Endodermal cell (in vitro differentiated cells): ENCODE measurements around the gene ZNF217. TPM values are rescaled to one million over a fixed set of nuclear protein-coding genes. Genes with fewer than 3 reads are reported as not detected.
A peak's percentile ranks its signal among the peaks of the same experiment; 100 is the strongest.
"Not testable (repeated sequence)": the region's sequence is repeated elsewhere in the genome, so short reads cannot be mapped to it uniquely, and the experiment has no call there.

Experiments
- DNase-seq: peaks from one replicate; pipeline ENCODE4 v3.0.0-alpha.2; 2017
- H3K27ac ChIP-seq: 2 replicates; pipeline ENCODE4 v1.5.1; 2013; ENCODE audit warnings: mild to moderate bottlenecking, low read depth, low read length, moderate library complexity
- H3K27me3 ChIP-seq: 2 replicates; pipeline ENCODE4 v1.6.1; 2013; ENCODE audit warnings: mild to moderate bottlenecking, low read length, moderate library complexity; ENCODE audit not compliant: insufficient read depth, control insufficient read depth, poor library complexity, severe bottlenecking
- H3K36me3 ChIP-seq: 2 replicates; pipeline ENCODE4 v1.7.0; 2013; ENCODE audit warnings: mild to moderate bottlenecking, low read length, moderate library complexity; ENCODE audit not compliant: control insufficient read depth, insufficient read depth
- H3K4me1 ChIP-seq: one replicate; pipeline ENCODE4 v1.7.0; 2013; ENCODE audit warnings: low read length; ENCODE audit not compliant: control insufficient read depth, insufficient read depth
- H3K4me3 ChIP-seq: 2 replicates; pipeline ENCODE4 v1.5.1; 2013; ENCODE audit warnings: mild to moderate bottlenecking, low read length, moderate library complexity
- H3K9ac ChIP-seq: 2 replicates; pipeline ENCODE4 v1.6.1; 2013; ENCODE audit warnings: mild to moderate bottlenecking, low read length, moderate library complexity; ENCODE audit not compliant: poor library complexity, severe bottlenecking; ENCODE audit errors: extremely low read depth
- H3K9me3 ChIP-seq: 2 replicates; pipeline ENCODE4 v1.6.1; 2013; ENCODE audit warnings: mild to moderate bottlenecking, low read length, moderate library complexity; ENCODE audit not compliant: control insufficient read depth
- H3K27ac Mint-ChIP-seq: 2 replicates; pipeline ENCODE4 v1.8.0; 2020; ENCODE audit warnings: mixed read lengths
- H3K27me3 Mint-ChIP-seq: 2 replicates; pipeline ENCODE4 v1.8.0; 2021; ENCODE audit warnings: mild to moderate bottlenecking, mixed read lengths; ENCODE audit not compliant: insufficient read depth
- H3K36me3 Mint-ChIP-seq: 2 replicates; pipeline ENCODE4 v1.8.0; 2020; ENCODE audit warnings: low read depth, mixed read lengths
- H3K4me1 Mint-ChIP-seq: 2 replicates; pipeline ENCODE4 v1.8.0; 2020; ENCODE audit warnings: mixed read lengths
- H3K4me3 Mint-ChIP-seq: 2 replicates; pipeline ENCODE4 v1.8.0; 2020; ENCODE audit warnings: mild to moderate bottlenecking, moderate library complexity, mixed read lengths
- H3K9me3 Mint-ChIP-seq: 2 replicates; pipeline ENCODE4 v1.8.0; 2020; ENCODE audit warnings: mild to moderate bottlenecking, mixed read lengths
- WGBS, 2 experiments: methylation state at CpG; one replicate each; pipeline versions ENCODE4 v1.1.5 to v1.1.7; 2013; ENCODE audit warnings: missing lambda C conversion rate in 2 of 2, mixed read lengths in 1 of 2; ENCODE audit not compliant: insufficient coverage in 1 of 2, insufficient read length in 1 of 2; 5-methylcytosine and 5-hydroxymethylcytosine counted together
- total RNA-seq, 2 donors: library from RNA; stranded (reverse); fragmentation: NEBNext Ultra II Directional in 1 of 2; extraction: Animal tissue kit (Norgen Biotek cat#: 25700) in 1 of 2; gene quantifications; 2 replicates in 1 of 2; 3 replicates in 1 of 2; pipeline ENCODE4 v1.2.1, GENCODE V29; 2021
- TF ChIP-seq, protein P1 (sequence below): fragments of 200-600 bp; sonication (generic); conservative IDR thresholded peaks from 2 replicates; pipeline ENCODE4 v1.5.0; 2021; ENCODE audit warnings: antibody characterized with exemption, mild to moderate bottlenecking

Gene ZNF217
- total RNA-seq, 2 donors from 2014 or later = 100 to 123 TPM

- no peaks in the 10 kb centered on the region for H3K27me3 Mint-ChIP-seq
- H3K4me1 Mint-ChIP-seq = peaks cover 11% of the 10 kb centered on the region
- no peak overlapping the region for H3K4me3 ChIP-seq
- DNase-seq = peak; percentile 14
- WGBS, 2 experiments = 90 to 98% methylated on average over 4 to 6 of the region's 6 CpGs
- TF ChIP-seq, protein P1, sequence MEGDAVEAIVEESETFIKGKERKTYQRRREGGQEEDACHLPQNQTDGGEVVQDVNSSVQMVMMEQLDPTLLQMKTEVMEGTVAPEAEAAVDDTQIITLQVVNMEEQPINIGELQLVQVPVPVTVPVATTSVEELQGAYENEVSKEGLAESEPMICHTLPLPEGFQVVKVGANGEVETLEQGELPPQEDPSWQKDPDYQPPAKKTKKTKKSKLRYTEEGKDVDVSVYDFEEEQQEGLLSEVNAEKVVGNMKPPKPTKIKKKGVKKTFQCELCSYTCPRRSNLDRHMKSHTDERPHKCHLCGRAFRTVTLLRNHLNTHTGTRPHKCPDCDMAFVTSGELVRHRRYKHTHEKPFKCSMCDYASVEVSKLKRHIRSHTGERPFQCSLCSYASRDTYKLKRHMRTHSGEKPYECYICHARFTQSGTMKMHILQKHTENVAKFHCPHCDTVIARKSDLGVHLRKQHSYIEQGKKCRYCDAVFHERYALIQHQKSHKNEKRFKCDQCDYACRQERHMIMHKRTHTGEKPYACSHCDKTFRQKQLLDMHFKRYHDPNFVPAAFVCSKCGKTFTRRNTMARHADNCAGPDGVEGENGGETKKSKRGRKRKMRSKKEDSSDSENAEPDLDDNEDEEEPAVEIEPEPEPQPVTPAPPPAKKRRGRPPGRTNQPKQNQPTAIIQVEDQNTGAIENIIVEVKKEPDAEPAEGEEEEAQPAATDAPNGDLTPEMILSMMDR = no peak
- H3K27ac ChIP-seq = no peak overlapping the region
- H3K4me3 Mint-ChIP-seq = no peak overlapping the region
- H3K36me3 Mint-ChIP-seq = no peaks in the 10 kb centered on the region
- no peaks in the 10 kb centered on the region for H3K9me3 ChIP-seq
- H3K9ac ChIP-seq = no peak overlapping the region
- H3K9me3 Mint-ChIP-seq = no peaks in the 10 kb centered on the region
- H3K4me1 ChIP-seq = no peaks in the 10 kb centered on the region
- no peaks in the 10 kb centered on the region for H3K36me3 ChIP-seq
- H3K27ac Mint-ChIP-seq = no peak overlapping the region
- H3K27me3 ChIP-seq = no peaks in the 10 kb centered on the region
Measured at GRCh38 chr20:53639647-53640440, 46.2 kb upstream of the ZNF217 start.

DNA sequence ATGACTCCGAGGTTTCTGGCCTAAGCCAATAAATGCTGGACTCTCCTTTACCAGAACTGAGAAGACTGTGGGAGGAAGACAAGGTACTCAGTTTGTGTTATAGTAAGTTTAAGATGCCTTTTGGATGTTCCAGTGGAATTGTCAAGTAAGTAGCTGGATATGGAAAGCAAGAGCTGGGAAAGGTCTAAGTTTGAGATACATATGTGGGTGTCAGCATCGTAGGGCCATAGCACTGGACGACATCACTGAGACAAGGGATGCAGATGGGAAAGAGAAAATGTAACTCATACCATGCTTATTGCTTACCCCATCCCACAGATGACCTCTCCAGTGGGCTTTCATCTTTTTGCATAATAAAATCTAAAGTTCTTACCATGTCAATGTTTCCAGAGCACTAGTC, 45.5 kb upstream of the ZNF217 start:
- Mint-ChIP-seq H3K4me3 (no peak overlapping the region), H3K4me1 (peaks cover 11% of the 10 kb centered on the region), H3K36me3 (no peaks in the 10 kb centered on the region), H3K27ac (no peak overlapping the region), H3K27me3 (no peaks in the 10 kb centered on the region), H3K9me3 (no peaks in the 10 kb centered on the region)
- DNase-seq = no peak
- H3K27me3 ChIP-seq = no peaks in the 10 kb centered on the region
- H3K36me3 ChIP-seq = no peaks in the 10 kb centered on the region
- H3K4me1 ChIP-seq = no peaks in the 10 kb centered on the region
- no peaks in the 10 kb centered on the region for H3K9me3 ChIP-seq
- H3K9ac ChIP-seq = no peak overlapping the region
- TF ChIP-seq, protein P1 = no peak
- no peak overlapping the region for H3K4me3 ChIP-seq
- no peak overlapping the region for H3K27ac ChIP-seq
- 79% methylated on average over 3 of the region's 3 CpGs; no CpG with 5 or more reads in 1 of the 2 experiments for whole genome bisulfite sequencing, 2 experiments

DNA sequence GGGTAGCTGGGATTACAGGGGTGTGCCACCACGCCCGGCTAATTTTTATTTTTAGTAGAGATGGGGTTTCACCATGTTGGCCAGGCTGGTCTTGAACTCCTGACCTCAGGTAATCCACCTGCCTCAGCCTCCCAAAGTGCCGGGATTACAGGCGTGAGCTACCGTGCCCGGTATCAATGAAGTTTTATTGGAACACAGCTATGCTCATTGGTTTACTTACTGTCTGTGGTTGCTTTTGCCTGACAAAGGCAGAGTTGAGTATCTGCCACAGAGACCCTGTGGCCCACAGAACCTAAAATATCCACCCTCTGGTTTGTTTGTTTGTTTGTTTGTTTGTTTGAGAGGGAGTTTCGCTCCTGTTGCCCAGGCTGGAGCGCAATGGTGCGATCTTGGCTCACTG, 43.7 kb upstream of the ZNF217 start:
- WGBS, 2 experiments = 84 to 94% methylated on average over 7 to 9 of the region's 9 CpGs
- not testable (repeated sequence) for H3K4me1 ChIP-seq, H3K27ac Mint-ChIP-seq, H3K4me3 Mint-ChIP-seq, H3K9me3 ChIP-seq, DNase-seq, H3K36me3 ChIP-seq, H3K27me3 ChIP-seq, H3K4me1 Mint-ChIP-seq, H3K9ac ChIP-seq, H3K36me3 Mint-ChIP-seq, H3K9me3 Mint-ChIP-seq, H3K27ac ChIP-seq, H3K27me3 Mint-ChIP-seq, H3K4me3 ChIP-seq
